ENCODE data around the gene SEPTIN12. TPM values are rescaled to one million over a fixed set of nuclear protein-coding genes. Genes with fewer than 3 reads are reported as not detected.
A peak's percentile ranks its signal among the peaks of the same experiment; 100 is the strongest.

The SEPTIN12 gene
- total and polyA plus RNA-seq, 4 experiments from 2014 or later, result not detected

DNA sequence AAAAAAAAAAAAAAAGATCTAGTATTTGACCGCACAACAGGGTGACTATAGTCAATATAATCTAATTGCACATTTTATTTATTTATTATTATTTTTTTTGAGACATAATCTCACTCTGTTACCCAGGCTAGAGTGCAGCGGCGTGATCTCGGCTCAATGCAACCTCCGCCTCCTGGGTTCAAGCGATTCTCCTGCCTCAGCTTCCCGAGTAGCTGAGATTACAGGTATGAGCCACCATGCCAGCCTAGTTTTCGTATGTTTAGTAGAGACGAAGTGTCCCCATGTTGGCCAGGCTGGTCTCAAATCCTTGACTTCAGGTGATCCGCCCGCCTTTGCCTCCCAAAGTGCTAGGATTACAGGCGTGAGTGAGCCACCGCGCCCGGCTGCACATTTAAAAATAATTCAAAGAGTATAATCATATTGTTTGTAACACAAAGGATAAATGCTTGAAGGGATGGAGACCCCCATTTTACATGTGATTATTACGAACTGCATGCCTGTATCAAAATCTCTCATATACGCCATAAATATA is 54.9 kb downstream of the SEPTIN12 start:
- H3K4me3 Mint-ChIP-seq, result peak overlapping the region; percentile 85 to 92 (median 90)
- Histone ChIP-seq H3K36me3 (ENCODE audit: insufficient read depth, low read length) (peaks cover 9% of the 10 kb centered on the region), H3K4me1 (ENCODE audit: insufficient read depth, low read length) (peaks cover 15% of the 10 kb centered on the region), H3K27ac (ENCODE audit: low read depth, low read length) (peak overlapping the region; percentile 76), H3K27me3 (ENCODE audit: insufficient read depth, low read length) (no peaks in the 10 kb centered on the region), H3K9me3 (ENCODE audit: control insufficient read depth in 1 of 2, low read length in 2 of 2) (no peaks in the 10 kb centered on the region), H3K4me3 (ENCODE audit: low read length in 2 of 2) (peak overlapping the region; percentile 88 to 99)
- no peaks in the 10 kb centered on the region for H3K27me3 Mint-ChIP-seq
- peaks cover 11 to 30% (median 21%) of the 10 kb centered on the region in 4 donors for H3K4me1 Mint-ChIP-seq
- POLR2A ChIA-PET (ENCODE audit: partially characterized antibody), result interaction anchor here (1.0 to 2.9 kb wide), 11 partner anchors 8 to 460 kb away, joined by 3 to 72 read pairs (median 12); partner anchors contain the start of genes GLYR1, NUDT16L1, ROGDI and UBN1
- peak overlapping the region in 6 of 7 donors; percentile 48 to 93 (median 76) for H3K27ac Mint-ChIP-seq
- intact Hi-C loops (cut with micrococcal nuclease), result no loop called here
- H3K9me3 Mint-ChIP-seq, result no peaks in the 10 kb centered on the region
- DNase-seq, result no peak
- H3K36me3 Mint-ChIP-seq, result peaks cover 5 to 25% of the 10 kb centered on the region in 2 donors
- CTCF ChIA-PET (ENCODE audit: partially characterized antibody), result interaction anchor here (1.2 to 2.7 kb wide), 3 partner anchors 82 to 117 kb away, joined by 3 to 17 read pairs (median 7); partner anchors contain the start of gene MGRN1

DNA sequence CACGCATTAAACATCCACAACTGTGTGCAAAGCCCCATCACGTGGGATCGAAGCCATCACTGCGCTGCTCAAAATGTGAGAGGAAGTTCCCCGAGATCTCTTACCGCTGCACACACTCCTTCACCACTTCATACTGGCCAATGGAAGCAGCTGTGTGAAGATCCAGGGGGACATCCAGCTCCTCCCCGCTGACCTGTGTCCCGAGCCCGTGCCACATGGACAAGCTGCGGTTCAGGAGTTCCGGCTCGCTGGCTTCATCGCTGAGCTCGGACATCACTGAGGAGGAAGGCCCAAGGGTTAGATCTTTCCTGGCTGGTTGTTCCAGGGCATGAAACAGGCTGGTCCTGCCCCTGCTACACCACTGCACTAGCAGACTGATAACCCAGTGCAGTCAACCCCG is 58.3 kb downstream of the SEPTIN12 start:
- H3K36me3 ChIP-seq (ENCODE audit: insufficient read depth, low read length), result peaks cover 15% of the 10 kb centered on the region
- ChIA-PET POLR2A (ENCODE audit: partially characterized antibody) (no interaction called here), CTCF (ENCODE audit: partially characterized antibody) (no interaction called here)
- H3K27me3 ChIP-seq (ENCODE audit: insufficient read depth, low read length), result no peaks in the 10 kb centered on the region
- Mint-ChIP-seq H3K27me3 (no peaks in the 10 kb centered on the region), H3K4me1 (peaks cover 9 to 24% (median 15%) of the 10 kb centered on the region in 4 donors), H3K27ac (no peak overlapping the region), H3K9me3 (no peaks in the 10 kb centered on the region), H3K4me3 (no peak overlapping the region), H3K36me3 (peaks cover 5 to 39% of the 10 kb centered on the region in 2 donors)
- no peak for DNase-seq
- no peak overlapping the region for H3K4me3 ChIP-seq (ENCODE audit: low read length in 2 of 2)
- no peak overlapping the region for H3K27ac ChIP-seq (ENCODE audit: low read depth, low read length)
- H3K9me3 ChIP-seq (ENCODE audit: control insufficient read depth in 1 of 2, low read length in 2 of 2), result no peaks in the 10 kb centered on the region
- peaks cover 8% of the 10 kb centered on the region for H3K4me1 ChIP-seq (ENCODE audit: insufficient read depth, low read length)
- intact Hi-C loops (cut with micrococcal nuclease), result no loop called here

DNA sequence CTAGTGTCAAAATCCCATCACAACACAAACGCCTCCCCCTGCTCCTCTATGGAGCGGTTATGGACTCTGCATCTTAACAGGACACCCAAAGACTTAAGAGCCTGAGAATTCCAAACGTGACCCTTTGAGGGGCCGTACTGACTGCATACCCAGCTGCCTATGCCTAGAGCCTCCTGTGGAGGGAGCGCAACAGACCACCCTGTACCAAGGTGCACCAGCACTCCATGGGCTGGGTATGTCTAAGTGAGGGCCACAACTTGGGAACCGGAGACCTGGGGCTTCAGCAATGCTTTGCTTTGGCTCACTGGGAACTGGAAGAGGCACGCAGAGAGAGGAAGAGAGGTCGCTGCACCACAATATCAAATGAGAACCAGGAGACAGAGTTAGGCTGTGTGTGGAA is 59.5 kb downstream of the SEPTIN12 start:
- peaks cover 6% of the 10 kb centered on the region for H3K4me1 ChIP-seq (ENCODE audit: insufficient read depth, low read length)
- no peaks in the 10 kb centered on the region for H3K9me3 ChIP-seq (ENCODE audit: control insufficient read depth in 1 of 2, low read length in 2 of 2)
- no peak overlapping the region for H3K27ac ChIP-seq (ENCODE audit: low read depth, low read length)
- Mint-ChIP-seq H3K27me3 (no peaks in the 10 kb centered on the region), H3K36me3 (peaks cover 5 to 39% of the 10 kb centered on the region in 2 donors), H3K4me3 (no peak overlapping the region), H3K9me3 (no peaks in the 10 kb centered on the region), H3K27ac (peak overlapping the region in 2 of 7 donors; percentile 61 to 88), H3K4me1 (peaks cover 8 to 16% (median 11%) of the 10 kb centered on the region in 4 donors)
- intact Hi-C loops (cut with micrococcal nuclease), result no loop called here
- no peak overlapping the region for H3K4me3 ChIP-seq (ENCODE audit: low read length in 2 of 2)
- no peaks in the 10 kb centered on the region for H3K27me3 ChIP-seq (ENCODE audit: insufficient read depth, low read length)
- DNase-seq, result no peak
- peaks cover 15% of the 10 kb centered on the region for H3K36me3 ChIP-seq (ENCODE audit: insufficient read depth, low read length)
- ChIA-PET CTCF (ENCODE audit: partially characterized antibody) (no interaction called here), POLR2A (ENCODE audit: partially characterized antibody) (no interaction called here)

Other genes starting within 250 kb of the SEPTIN12 start
- 10 to 100 TPM; 19.0 to 21.1 TPM for gene CDIP1, start 249.6 kb downstream of the SEPTIN12 start, total RNA-seq
- gene CDIP1, start 249.6 kb downstream of the SEPTIN12 start, polyA plus RNA-seq, result 10 to 100 TPM; 10.2 to 15.7 TPM
- under 1 TPM; 0.29 to 0.33 TPM for gene C16orf96, start 232.0 kb downstream of the SEPTIN12 start, total RNA-seq
- not detected for gene C16orf96, start 232.0 kb downstream of the SEPTIN12 start, polyA plus RNA-seq
- 10 to 100 TPM; 30.1 to 41.0 TPM for gene UBALD1, start 173.5 kb downstream of the SEPTIN12 start, total RNA-seq
- 1 to 10 TPM; 2.4 to 4.8 TPM for gene UBALD1, start 173.5 kb downstream of the SEPTIN12 start, polyA plus RNA-seq
- gene MGRN1, start 163.5 kb downstream of the SEPTIN12 start, total RNA-seq, result 10 to 100 TPM; 62.2 to 64.1 TPM
- 1 to 10 TPM; 1.2 to 7.7 TPM for gene MGRN1, start 163.5 kb downstream of the SEPTIN12 start, polyA plus RNA-seq
- 10 to 100 TPM; 52.4 to 53.7 TPM for gene NUDT16L1, start 94.8 kb downstream of the SEPTIN12 start, total RNA-seq
- gene NUDT16L1, start 94.8 kb downstream of the SEPTIN12 start, polyA plus RNA-seq, result 100 to 1,000 TPM in 1 of 2 donors, 10 to 100 TPM in 1; 80.1 to 125 TPM
- 10 to 100 TPM; 28.5 to 33.9 TPM for gene ANKS3, start 54.1 kb downstream of the SEPTIN12 start, total RNA-seq
- 1 to 10 TPM in 1 of 2 donors, under 1 TPM in 1; 0.91 to 5.7 TPM for gene ANKS3, start 54.1 kb downstream of the SEPTIN12 start, polyA plus RNA-seq
- under 1 TPM; 0.12 to 0.64 TPM for gene DNAAF8, start 53.8 kb downstream of the SEPTIN12 start, total RNA-seq
- gene DNAAF8, start 53.8 kb downstream of the SEPTIN12 start, polyA plus RNA-seq, result under 1 TPM in 1 of 2 donors, not detected in 1; 0.11 TPM
- 10 to 100 TPM; 33.9 to 35.6 TPM for gene ZNF500, start 21.2 kb downstream of the SEPTIN12 start, total RNA-seq
- 10 to 100 TPM in 1 of 2 donors, 1 to 10 TPM in 1; 7.9 to 13.0 TPM for gene ZNF500, start 21.2 kb downstream of the SEPTIN12 start, polyA plus RNA-seq
- not detected for gene SMIM22, start 7.0 kb upstream of the SEPTIN12 start, total RNA-seq
- not detected for gene SMIM22, start 7.0 kb upstream of the SEPTIN12 start, polyA plus RNA-seq
- 1 to 10 TPM; 9.7 to 9.9 TPM for gene ROGDI, start 14.3 kb upstream of the SEPTIN12 start, total RNA-seq
- gene ROGDI, start 14.3 kb upstream of the SEPTIN12 start, polyA plus RNA-seq, result 10 to 100 TPM in 1 of 2 donors, 1 to 10 TPM in 1; 8.6 to 19.1 TPM
- 100 to 1,000 TPM; 117 to 121 TPM for gene GLYR1, start 58.9 kb upstream of the SEPTIN12 start, total RNA-seq
- 10 to 100 TPM; 22.8 to 44.6 TPM for gene GLYR1, start 58.9 kb upstream of the SEPTIN12 start, polyA plus RNA-seq
- 10 to 100 TPM; 40.4 to 42.7 TPM for gene UBN1, start 59.1 kb upstream of the SEPTIN12 start, total RNA-seq
- 10 to 100 TPM in 1 of 2 donors, 1 to 10 TPM in 1; 6.0 to 17.5 TPM for gene UBN1, start 59.1 kb upstream of the SEPTIN12 start, polyA plus RNA-seq
- gene PPL, start 148.8 kb upstream of the SEPTIN12 start, total RNA-seq, result not detected
- gene PPL, start 148.8 kb upstream of the SEPTIN12 start, polyA plus RNA-seq, result under 1 TPM in 1 of 2 donors, not detected in 1; 0.39 TPM
- gene SEC14L5, start 170.0 kb upstream of the SEPTIN12 start, total RNA-seq, result not detected
- gene SEC14L5, start 170.0 kb upstream of the SEPTIN12 start, polyA plus RNA-seq, result not detected
- 10 to 100 TPM; 30.7 to 33.2 TPM for gene NAGPA, start 245.6 kb upstream of the SEPTIN12 start, total RNA-seq
- 10 to 100 TPM; 32.2 to 36.8 TPM for gene NAGPA, start 245.6 kb upstream of the SEPTIN12 start, polyA plus RNA-seq